GM19238 (cell line): ENCODE results near the gene ARMC12.
A peak's percentile ranks its signal among the peaks of the same experiment; 100 is the strongest.
"Not testable (repeated sequence)": the region's sequence is repeated elsewhere in the genome, so short reads cannot be mapped to it uniquely, and the experiment has no call there.

Source experiments
- DNase-seq: peaks from one replicate; pipeline ENCODE4 v3.0.0; 2011; ENCODE audit warnings: low spot score; ENCODE audit not compliant: insufficient read length

Gene ARMC12, protein sequence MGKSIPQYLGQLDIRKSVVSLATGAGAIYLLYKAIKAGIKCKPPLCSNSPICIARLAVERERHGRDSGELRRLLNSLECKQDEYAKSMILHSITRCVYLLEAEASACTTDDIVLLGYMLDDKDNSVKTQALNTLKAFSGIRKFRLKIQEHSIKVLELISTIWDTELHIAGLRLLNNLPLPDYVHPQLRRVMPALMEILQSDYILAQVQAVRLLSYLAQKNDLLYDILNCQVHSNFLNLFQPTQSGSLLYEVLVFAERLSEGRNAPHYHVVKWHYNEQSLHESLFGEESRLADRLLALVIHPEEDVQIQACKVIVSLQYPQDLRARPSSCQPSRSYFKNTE

DNA sequence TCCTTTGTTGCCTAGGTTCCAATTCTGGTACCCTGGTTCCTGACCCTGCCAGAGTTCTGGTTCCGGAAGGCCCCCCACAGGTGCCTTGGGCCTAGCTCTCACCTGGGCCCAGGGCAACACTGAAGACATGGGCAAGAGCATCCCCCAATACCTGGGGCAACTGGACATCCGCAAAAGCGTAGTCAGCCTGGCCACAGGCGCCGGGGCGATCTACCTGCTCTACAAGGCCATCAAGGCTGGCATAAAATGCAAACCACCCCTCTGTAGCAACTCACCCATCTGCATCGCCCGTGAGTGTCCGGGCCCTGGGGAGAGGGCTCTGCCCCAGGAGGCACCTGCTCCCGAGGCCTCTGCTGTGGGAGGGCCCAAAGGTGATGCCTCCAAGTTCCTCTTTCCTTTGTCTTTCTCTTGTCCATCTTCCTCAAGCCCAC is at the start of gene ARMC12:
Gene ARMC12, plus strand, starts transcription at position 51 of the 431 bp plus-strand sequence. Its CDS starts 77 bp downstream, at position 128.
- no peak for DNase-seq

DNA sequence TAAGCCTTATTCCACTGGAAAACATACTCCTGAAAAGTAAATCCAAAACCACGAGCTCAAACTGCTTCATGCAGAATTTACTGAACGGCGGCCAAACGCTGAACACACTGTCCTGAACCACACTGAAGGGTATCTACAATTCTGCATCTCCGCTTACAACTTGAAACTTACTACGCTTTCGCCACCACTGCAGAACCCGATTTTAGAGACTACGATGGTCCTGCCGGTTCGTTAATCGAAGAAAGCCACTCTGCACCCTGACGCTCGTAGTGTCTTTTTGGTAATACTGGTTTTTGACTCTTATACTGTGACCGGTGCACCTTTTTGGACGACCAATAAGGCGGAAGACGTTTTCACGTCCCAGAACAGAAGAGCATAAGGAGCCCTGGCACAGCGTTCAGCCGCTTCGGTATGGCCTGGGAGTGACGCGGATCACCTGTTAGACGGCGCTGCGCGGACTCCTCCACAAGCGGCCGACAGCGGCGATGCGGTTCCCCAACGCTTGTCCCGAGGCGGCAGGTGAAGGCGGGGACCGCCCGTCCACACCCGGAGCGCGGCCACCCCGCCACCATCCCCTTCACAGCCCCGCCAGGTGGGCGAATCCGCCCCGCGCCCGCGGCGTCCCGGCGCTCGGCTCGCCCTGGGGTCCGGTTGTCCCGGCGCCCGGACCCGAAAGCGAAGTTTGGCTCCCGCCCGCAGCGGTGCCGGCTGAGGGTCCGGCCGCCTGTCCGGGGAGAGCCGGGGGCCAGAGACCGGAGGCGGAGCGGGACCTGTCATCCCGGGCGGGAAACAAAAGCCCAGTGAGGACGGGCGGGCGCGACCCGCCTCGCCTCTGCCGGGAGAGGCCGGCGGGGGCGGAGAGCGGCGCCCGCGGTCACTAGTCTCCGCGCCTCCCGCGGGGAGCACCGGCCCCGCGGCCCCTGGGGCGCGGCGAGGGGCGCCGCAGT is 48.9 kb upstream of the ARMC12 start:
- DNase-seq: peak; percentile 45

DNA sequence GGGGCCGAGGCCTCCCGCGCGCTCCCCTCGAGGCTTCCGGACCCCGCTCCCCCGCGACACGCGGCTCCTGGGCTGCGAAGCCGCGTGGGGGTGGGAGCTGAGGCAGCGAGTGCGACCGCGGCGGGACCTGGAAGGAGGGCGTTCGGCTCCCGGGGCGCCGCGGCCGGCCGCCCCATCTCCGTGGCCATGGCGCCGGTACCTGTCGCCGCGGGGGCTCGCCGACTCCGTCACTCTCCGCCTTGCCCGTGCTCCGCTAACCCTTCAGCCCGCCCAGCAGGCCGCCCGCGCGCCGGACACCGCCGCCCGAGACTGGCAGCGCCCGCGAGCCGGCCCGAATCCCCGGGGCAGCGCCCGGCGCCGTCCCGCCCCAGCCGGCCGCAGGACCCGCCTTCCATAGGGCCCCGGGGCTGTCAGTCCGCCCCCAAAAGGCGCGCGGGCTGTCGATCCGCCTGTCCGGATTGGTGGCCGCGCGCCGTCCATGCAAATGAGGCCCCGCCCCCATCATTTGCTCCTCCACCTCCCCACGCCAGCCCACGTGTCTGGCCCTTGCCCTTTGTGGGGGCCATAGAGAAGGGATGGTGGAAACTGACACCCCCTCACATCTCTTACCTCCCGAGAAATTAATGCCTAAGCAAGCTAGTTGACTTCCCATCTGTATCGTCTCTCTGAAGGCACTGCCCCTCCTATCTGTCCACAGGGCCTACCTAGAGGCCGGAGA is 48.1 kb upstream of the ARMC12 start, which contains the start of gene FKBP5:
Gene FKBP5, minus strand, starts transcription at position 311 of the 718 bp plus-strand sequence. CDS start 46,091 bp downstream, outside the sequence.
- DNase-seq: peak; percentile 93

DNA sequence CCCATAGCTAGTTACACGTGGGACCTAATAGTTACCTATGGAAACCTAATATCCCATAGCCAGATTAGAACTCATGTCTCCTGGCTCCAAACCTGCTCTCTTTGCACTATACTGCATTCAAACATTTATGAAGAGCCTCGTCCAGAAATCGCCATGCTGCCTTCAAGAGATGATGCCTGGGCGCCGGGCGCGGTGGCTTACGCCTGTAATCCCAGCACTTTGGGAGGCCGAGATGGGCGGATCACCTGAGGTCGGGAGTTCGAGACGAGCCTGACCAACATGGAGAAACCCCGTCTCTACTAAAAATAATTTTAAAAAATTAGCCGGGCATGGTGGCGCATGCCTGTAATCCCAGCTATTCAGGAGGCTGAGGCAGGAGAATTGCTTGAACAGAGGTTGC is 46.8 kb upstream of the ARMC12 start:
- not testable (repeated sequence) for DNase-seq

DNA sequence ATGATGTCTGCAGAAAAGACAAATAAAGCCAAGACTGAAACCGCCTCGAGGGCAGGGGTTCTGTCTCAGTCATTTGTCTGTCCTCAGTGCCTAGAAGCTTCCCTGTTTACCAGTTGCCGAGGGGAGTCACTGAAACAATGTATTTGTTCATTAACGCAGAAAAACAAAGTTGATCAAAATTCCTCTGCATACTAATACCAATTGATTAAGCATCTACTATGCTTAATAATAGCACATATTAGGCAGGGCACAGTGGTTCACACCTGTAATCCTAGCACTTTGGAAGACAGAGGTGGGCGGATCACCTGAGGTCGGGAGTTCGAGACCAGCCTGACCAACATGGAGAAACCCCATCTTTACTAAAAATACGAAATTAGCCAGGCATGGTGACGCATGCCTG is 46.3 kb upstream of the ARMC12 start:
- DNase-seq: no peak

DNA sequence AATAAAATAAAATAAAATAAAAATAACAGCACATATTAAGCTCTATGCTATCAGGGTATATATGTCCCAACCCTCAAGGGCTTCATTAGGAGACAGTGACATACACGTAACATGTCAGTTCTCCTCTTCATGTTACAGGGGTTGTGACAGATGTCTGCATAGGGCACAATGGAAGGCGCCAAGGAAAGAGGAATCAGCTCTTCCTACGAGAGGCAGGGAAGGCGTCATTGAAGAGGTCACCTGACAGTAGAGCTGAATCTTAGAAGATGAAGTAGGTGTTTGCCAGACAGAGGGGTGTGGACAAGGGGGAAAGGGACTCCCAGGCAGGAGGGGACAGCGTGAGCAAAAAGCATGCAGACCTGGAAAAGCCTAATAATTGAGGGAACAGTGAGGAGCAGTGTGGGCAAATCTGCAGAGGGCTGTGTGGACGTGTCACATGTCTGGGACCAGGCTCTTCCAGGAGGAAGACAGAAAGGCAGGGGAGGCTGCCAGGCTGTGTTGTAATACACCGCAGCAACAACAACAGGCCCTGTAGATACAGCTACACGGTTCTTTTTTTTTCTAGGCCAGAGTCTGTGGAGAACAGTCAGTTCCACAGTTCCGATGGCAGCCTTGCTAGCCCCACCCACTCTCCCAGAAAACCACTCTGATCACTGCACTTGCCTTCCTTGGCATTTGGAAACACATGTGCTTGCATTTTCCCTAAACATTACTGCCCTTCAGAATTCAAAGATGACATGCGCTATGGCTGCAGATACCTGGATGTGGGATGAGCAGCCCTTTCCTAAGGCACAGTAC is 45.6 kb upstream of the ARMC12 start:
- DNase-seq: no peak

DNA sequence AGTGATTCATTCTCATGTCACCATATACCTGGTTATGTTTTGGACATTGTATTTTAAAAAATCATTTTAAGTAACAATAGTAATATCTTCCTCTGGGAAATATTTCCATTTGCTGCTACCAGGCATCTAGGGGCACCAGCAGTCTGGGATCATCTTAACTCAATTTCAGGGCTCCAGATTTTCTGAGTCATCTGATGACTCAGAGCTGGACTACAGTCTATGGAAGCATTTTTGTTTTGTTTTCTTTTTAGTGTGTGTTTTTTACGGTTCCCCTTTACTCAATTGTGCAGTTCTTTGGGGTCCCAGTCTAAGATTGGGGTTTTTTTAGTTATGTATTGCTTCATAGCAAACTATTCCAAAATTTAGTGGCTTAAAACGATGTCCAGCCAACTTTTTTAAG is 42.4 kb upstream of the ARMC12 start:
- no peak for DNase-seq

DNA sequence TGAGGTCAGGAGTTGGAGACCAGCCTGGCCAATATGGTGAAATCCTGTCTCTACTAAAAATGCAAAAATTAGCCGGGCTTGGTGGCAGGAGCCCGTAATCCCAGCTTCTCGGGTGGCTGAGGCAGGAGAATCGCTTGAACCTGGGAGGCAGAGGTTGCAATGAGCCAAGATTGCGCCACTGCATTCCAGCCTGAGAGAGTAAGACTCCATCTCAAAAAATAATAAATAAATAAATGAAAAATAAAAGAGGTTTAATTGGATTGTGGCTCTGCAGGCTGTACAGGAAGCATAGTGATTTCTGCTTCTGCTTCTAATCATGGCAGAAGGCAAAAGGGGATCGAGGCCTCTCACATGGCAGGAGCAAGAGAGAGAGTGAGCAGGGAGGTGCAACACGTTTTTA is 38.4 kb upstream of the ARMC12 start:
- DNase-seq: not testable (repeated sequence)

DNA sequence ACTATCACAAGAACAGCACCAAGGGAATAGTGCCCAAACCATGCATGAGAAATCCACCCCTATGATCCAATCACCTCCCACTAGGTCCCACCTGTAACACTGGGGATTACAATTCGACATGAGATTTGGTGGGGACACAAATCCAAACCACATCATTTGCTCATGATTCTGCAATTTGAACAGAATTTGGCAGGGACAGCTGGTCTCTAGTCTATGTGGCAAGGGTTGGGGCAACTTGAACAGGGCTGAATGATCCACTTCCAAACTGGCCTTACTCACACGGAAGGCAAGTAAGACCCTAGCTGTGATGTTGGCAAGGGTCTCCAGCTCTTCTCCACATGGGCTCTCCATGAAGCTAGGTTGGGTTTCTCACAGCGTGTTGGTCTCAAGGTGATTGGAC is 38.0 kb upstream of the ARMC12 start:
- no peak for DNase-seq

DNA sequence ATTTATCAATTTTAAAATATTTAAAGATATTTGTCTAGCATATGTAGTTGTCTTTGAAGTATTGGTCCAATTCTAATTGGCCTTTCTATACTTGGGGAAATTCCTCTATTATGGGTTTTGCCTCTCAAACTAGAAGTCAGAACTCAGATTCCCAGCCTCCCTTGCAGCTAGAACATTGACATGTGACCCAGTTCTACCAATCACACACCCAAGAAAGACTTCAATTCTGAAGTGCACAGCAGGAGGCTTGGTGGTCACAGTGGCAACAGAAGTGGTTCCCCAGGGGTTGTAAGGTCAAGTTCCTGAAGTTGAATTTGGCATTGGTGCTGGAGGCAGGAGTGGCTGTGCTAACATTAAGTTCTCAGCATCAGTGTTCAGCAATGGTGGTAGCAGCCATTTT is 33.3 kb upstream of the ARMC12 start:
- no peak for DNase-seq

DNA sequence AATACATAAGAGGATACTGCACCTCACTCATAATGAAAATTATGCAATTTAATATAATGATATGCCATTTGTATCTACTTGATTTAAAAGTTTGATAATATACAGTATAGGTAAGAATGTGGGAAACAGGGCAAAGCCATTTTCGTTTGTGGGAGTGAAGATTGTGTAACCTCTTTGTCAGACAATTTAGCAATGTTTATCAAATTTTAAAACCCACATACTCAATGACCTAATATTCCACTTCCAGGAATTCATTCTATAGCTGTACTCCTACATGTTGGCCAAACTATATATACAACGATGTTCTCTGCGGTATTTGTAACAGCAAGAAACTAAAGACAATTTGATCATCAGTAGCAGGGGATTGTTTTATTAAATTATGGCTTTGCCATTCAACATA is 30.4 kb upstream of the ARMC12 start:
- no peak for DNase-seq

DNA sequence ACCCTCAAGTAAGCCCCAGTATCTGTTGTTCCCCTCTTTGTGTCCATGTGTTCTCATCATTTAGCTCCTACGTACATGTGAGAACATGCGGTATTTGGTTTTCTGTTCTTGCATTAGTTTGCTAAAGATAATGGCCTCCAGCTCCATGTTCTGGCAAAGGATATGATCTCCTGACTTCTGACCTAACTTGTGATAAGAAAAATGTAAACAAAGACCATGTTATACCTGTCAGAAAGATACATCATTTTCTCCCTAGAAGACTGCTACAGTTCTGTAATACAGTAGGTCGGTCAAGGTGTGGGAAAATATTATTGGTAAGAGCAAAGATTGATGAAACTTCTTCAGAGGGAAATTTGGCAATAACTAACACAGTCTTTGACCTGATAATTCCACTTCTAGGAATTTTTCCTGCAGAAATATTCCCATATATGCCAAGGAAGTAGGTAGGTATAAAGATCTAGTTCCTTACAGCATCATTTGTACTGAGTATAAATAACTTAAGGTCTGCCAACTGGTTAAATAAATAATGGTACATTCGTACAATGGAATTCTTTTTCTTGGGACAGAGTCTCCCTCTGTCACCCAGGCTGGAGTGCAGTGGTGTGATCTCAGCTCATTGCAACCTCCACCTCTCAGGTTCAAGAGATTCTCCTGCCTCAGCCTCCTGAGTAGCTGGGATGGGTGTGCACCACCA is 29.0 kb upstream of the ARMC12 start:
- no peak for DNase-seq

DNA sequence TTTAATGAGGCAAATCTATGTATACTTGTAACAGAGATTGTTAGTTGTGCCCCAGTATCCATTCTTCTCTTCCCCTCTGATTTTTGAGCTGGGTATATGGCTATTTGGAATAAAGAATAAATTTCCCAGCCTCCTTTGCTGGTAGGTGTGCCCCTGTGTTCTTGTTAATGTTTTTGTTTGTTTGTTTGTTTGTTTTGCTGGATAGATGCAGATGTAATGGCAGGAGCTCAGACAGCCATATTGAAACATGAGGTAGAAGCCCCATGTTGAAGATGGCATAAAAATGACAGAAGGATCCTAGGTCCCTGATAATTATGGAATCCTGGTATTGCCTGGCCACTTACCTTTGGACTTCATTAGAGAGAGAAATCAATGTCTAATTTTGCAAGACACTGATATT is 28.2 kb upstream of the ARMC12 start:
- no peak for DNase-seq

DNA sequence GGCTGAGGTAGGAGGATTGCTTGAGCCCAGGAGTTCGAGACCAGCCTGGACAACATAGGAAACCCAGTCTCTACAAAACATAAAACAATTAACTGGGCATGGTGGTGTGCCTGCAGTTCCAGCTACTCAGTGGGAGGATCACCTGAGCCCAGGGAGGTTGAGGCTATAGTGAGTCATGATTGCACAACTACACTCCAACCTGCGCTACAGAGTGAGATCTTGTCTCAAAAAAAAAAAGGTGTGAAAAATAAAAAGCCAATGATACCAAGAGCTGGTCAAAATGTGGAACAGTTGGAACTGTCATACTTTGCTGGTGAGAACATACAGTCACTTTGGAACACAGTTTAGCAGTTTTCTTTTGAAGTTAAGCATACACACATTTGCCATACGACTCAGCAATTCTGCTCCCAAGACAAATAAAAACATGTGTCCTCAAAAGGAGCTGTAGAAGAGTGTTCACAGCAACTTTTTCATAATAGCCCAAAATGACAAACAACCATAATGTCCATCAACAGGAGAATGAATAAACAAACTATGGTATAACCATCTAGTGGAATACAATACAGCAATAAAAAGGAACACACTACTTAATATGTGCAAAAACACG is 26.5 kb upstream of the ARMC12 start:
- no peak for DNase-seq

DNA sequence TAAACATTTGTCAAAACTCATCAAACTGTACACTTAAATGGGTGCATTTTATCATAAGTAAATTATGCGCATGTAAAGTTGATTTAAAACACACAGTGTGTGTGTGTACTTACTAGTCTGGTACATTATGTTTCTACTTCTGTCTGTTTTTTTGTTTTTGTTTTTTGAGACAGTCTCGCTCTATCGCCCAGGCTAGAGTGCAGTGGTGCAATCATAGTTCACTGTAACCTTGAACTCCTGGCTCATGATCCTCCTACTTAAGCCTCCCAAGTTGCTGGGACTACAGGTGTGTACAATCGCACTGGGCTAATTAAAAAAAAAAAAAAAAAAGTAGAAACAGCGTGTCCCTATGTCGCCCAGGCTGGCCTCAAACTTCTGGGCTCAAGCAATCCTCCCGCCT is 25.1 kb upstream of the ARMC12 start:
- DNase-seq: no peak

DNA sequence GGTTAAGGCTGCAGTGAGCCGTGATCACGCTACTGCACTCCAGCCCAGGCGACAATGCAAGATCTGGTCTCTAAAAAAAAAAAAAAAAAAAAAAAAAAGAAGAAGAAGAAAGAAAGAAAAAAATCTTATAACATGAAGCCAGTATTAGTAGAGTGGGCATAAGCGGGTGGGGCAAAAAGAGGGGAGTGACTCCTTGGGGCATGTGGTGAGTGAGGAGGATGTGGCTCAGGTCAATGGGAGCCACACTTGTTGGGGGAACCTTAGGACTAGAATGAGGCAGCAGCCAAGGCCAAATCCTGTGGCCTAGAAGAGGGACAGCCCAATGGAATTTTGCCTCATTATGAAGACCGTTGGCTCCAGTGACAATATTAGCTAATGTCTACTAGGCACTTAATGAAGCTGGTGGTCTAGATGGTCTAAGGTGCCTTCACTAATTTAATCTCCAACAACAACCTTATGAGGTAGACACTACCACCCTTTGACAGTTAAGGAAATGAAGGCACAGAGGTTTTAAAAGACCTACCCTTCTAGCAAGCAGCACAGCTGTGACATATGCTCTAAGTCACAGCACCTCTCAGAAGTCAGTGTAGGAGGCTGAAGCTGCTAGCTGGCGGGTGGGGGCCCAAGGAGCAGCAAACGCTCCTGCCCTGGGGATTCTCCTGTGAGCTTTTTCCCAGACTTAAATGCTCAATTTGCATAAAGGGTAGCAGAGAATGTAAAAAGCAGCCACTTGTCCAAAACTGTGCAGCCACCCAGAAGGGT is 23.6 kb upstream of the ARMC12 start:
- no peak for DNase-seq

DNA sequence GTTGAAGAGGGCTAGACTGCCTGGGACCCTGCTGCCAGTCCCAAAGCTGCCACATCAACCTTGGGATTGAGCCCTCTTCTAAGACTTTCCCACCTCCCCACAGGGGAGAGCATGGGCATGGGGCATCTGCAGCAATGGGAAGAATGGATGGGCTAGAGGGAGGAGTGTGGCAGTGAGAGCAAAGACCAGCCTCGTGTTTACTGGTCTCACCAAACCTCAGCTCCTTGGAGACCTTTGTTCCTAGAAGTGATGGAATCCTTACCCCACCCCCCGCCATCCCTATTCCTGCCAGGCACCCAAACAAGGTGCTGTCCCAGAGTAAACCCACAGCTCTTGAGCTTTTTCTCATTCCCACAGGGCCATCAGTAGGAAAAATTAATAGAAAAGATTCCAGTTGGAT is 20.0 kb upstream of the ARMC12 start:
- DNase-seq: no peak

DNA sequence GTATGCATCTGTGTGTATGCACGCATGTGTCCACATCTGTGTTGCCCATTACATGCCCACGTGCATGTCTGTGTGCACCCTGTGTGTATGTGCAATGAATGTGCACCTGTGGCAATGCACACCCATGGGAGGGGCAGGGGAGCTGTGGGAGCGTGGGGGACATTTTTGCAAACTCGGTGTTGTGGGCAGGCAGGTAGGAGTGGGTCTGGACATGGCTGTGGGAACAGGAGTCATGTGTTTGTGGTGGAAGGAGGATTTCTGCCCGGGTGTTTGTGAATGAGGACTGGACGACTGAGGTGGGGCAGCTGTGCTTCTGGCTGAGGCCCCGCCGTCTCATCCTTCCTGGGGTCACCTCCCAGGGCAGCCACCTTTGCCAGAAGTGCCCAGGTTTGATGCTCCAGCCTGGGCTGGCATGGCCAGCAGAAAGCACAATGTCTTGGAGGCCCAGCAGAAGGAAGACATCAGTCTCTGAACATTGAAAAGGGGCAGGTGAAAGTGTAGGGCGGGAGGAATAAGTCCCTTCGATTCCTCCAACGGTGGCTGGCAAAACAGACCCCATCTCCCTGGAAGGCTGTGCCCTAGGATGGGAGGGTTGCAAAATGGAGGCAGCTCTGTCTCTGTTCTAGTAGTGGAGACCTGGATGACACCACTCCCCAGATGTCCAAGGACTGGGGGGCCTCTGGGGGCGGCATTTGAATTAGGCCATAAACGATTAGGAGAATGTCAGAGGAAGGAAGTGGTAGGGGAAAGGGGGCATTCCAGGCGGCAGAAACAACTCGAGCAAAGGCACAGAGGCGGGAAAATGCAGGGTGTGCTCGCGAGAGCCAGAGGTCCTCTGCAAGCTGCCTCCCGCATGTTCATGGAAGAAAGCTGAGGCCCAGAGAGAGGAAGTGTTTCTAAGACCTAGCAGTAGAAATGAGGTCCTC is 19.1 kb upstream of the ARMC12 start:
- DNase-seq: no peak
